HepG2 (cell line): Measurements from ENCODE around the gene SPACA4. TPM values are rescaled to one million over a fixed set of nuclear protein-coding genes. Genes with fewer than 3 reads are reported as not detected.

Source experiments
- AKAP8 ChIP-seq: sonication (generic); formaldehyde crosslinking; IDR thresholded peaks from 2 replicates; pipeline ENCODE4 v1.5.1; 2020; ENCODE audit warnings: mild to moderate bottlenecking, missing genetic modification reagents
- E2F1 ChIP-seq: sonication (generic); formaldehyde crosslinking; IDR thresholded peaks from 2 replicates; pipeline ENCODE4 v1.5.0; 2020; ENCODE audit warnings: missing genetic modification reagents
- FIP1L1 ChIP-seq: fragments of 200-400 bp; formaldehyde crosslinking; IDR thresholded peaks from 2 replicates; pipeline ENCODE4 v1.6.1; 2018; ENCODE audit warnings: low read depth, mild to moderate bottlenecking, low read length, moderate library complexity, borderline replicate concordance; ENCODE audit not compliant: insufficient read depth
- GATAD2A ChIP-seq: IDR thresholded peaks from 2 replicates; pipeline ENCODE4 v1.6.1; 2016
- GTF2F1 ChIP-seq: fragments of 150-350 bp; IDR thresholded peaks from 2 replicates; pipeline ENCODE4 v1.6.1; 2014; ENCODE audit warnings: low read length
- GTF3A ChIP-seq: sonication (generic); formaldehyde crosslinking; conservative IDR thresholded peaks from 2 replicates; pipeline ENCODE4 v1.4.0; 2020; ENCODE audit warnings: mild to moderate bottlenecking, missing genetic modification reagents
- HBP1 ChIP-seq: IDR thresholded peaks from 2 replicates; pipeline ENCODE4 v1.6.1; 2016; ENCODE audit warnings: low read depth, control low read depth
- HOXA5 ChIP-seq: sonication (generic); formaldehyde crosslinking; IDR thresholded peaks from 2 replicates; pipeline ENCODE4 v1.4.0; 2020; ENCODE audit warnings: missing genetic modification reagents
- JARID2 ChIP-seq: sonication (generic); formaldehyde crosslinking; IDR thresholded peaks from 2 replicates; pipeline ENCODE4 v1.8.1; 2023; ENCODE audit warnings: missing genetic modification reagents, inconsistent platforms; ENCODE audit not compliant: insufficient replicate concordance
- MBD4 ChIP-seq: IDR thresholded peaks from 2 replicates; pipeline ENCODE4 v1.6.1; 2012; ENCODE audit warnings: low read length, inconsistent platforms, borderline replicate concordance
- NFE2L2 ChIP-seq: fragments of 150-350 bp; IDR thresholded peaks from 2 replicates; pipeline ENCODE4 v1.6.1; 2014; ENCODE audit warnings: low read length
- NFYC ChIP-seq: IDR thresholded peaks from 2 replicates; pipeline ENCODE4 v1.6.1; 2016; ENCODE audit warnings: missing genetic modification reagents, missing compliant biosample characterization
- RERE ChIP-seq: IDR thresholded peaks from 2 replicates; pipeline ENCODE4 v1.6.1; 2016; ENCODE audit warnings: low read depth, missing genetic modification reagents, missing compliant biosample characterization
- SRY ChIP-seq: sonication (generic); formaldehyde crosslinking; IDR thresholded peaks from 2 replicates; pipeline ENCODE4 v1.8.0; 2022; ENCODE audit warnings: mild to moderate bottlenecking, missing genetic modification reagents
- TMF1 ChIP-seq: sonication (generic); formaldehyde crosslinking; IDR thresholded peaks from 2 replicates; pipeline ENCODE4 v1.8.1; 2022; ENCODE audit warnings: low read depth, missing genetic modification reagents
- TP53 ChIP-seq: sonication (generic); formaldehyde crosslinking; conservative IDR thresholded peaks from 2 replicates; pipeline ENCODE4 v1.4.0; 2020; ENCODE audit warnings: missing genetic modification reagents
- TRIM22 ChIP-seq: fragments of 450-650 bp; IDR thresholded peaks from 2 replicates; pipeline ENCODE4 v1.6.1; 2017
- ZNF350 ChIP-seq: sonication (generic); formaldehyde crosslinking; IDR thresholded peaks from 2 replicates; pipeline ENCODE4 v1.4.0; 2020; ENCODE audit warnings: mild to moderate bottlenecking, low read depth, missing genetic modification reagents, borderline replicate concordance
- ZNF784 ChIP-seq: sonication (generic); formaldehyde crosslinking; IDR thresholded peaks from 2 replicates; pipeline ENCODE4 v1.5.1; 2020; ENCODE audit warnings: missing genetic modification reagents, mild to moderate bottlenecking, borderline replicate concordance
- polyA plus RNA-seq, 8 experiments: library from polyadenylated mRNA; depleted of rRNA in 3 of 8; stranded (reverse) in 7 of 8; unstranded in 1 of 8; fragments of >200 nt; fragmentation: Illumina TruSeq in 4 of 8; extraction: Trizol in 4 of 8; gene quantifications; 2 replicates each; pipeline versions ENCODE4 v1.2.1 to v1.2.3, GENCODE V29; 2011 to 2016; ENCODE audit warnings: low read depth in 4 of 8, missing spikeins in 1 of 8, mixed read lengths in 1 of 8; ENCODE audit not compliant: insufficient read depth in 1 of 8
- total RNA-seq, 5 experiments: library from RNA; depleted of rRNA; stranded (reverse); fragments of >200 nt; fragmentation: Illumina TruSeq; extraction: Trizol; gene quantifications; 2 replicates each; pipeline ENCODE4 v1.2.3, GENCODE V29; 2016; ENCODE audit warnings: low read depth in 1 of 5

The SPACA4 gene
- total and polyA plus RNA-seq, 2 of the 13 experiments (the other 11 are each of a cell fraction or from before 2014, with no cell fraction given), result not detected

- no peak; the same call in 1 of the 2 replicates for TF ChIP-seq E2F1 (CRISPR knock-in tag)
- TF ChIP-seq NFYC (CRISPR knock-in tag), result peak; percentile 92
- 0 out of 2 replicates have a peak, but pooled peaks have one; percentile 52 for TF ChIP-seq HOXA5
- peak; percentile 39; the same call in 1 of the 2 replicates for TF ChIP-seq ZNF784 (CRISPR knock-in tag)
- TF ChIP-seq JARID2 (CRISPR knock-in tag), result no peak
- TF ChIP-seq NFE2L2, result no peak
- no peak; the same call in 1 of the 2 replicates for TF ChIP-seq HBP1 (CRISPR knock-in tag)
- no peak for TF ChIP-seq TRIM22
- peak; percentile 95 for TF ChIP-seq SRY (CRISPR knock-in tag)
- TF ChIP-seq FIP1L1, result no peak
- no peak; the same call in 1 of the 2 replicates for TF ChIP-seq GATAD2A (CRISPR knock-in tag)
- TF ChIP-seq TP53 (CRISPR knock-in tag), result no peak
- no peak for TF ChIP-seq MBD4
- TF ChIP-seq GTF2F1, result no peak
- TF ChIP-seq ZNF350 (CRISPR knock-in tag), result no peak; the same call in 1 of the 2 replicates
- no peak for TF ChIP-seq AKAP8 (CRISPR knock-in tag)
- no peak for TF ChIP-seq TMF1
- no peak; the same call in 1 of the 2 replicates for TF ChIP-seq RERE (CRISPR knock-in tag)
- TF ChIP-seq GTF3A (CRISPR knock-in tag), result no peak
Observed at GRCh38 chr19:48637449-48637947, 31.0 kb downstream of the SPACA4 start (continued).
